Fibroblast of skin of left quadriceps (primary cell): ENCODE data around the gene RBX1.

ENCODE experiments used
- DNase-seq, 2 experiments: peaks; one replicate each; pipeline ENCODE4 v3.0.0-alpha.2; 2013; ENCODE audit warnings: low read depth in 2 of 2

RBX1 gene

GRCh38 chr22:41022470-41023298 lies 71.5 kb downstream of the RBX1 start:
- peak; percentile 57 to 63 for DNase-seq
